SH-SY5Y (cell line): ENCODE measurements around the gene FMNL2.

Experiments
- GATA2 ChIP-seq: IDR thresholded peaks from 2 replicates; pipeline ENCODE4 v1.6.1; 2011; ENCODE audit warnings: mild to moderate bottlenecking, low read depth, low read length
- GATA3 ChIP-seq: IDR thresholded peaks from 2 replicates; pipeline ENCODE4 v1.6.1; 2011; ENCODE audit warnings: low read depth, mild to moderate bottlenecking, low read length, moderate library complexity

DNA sequence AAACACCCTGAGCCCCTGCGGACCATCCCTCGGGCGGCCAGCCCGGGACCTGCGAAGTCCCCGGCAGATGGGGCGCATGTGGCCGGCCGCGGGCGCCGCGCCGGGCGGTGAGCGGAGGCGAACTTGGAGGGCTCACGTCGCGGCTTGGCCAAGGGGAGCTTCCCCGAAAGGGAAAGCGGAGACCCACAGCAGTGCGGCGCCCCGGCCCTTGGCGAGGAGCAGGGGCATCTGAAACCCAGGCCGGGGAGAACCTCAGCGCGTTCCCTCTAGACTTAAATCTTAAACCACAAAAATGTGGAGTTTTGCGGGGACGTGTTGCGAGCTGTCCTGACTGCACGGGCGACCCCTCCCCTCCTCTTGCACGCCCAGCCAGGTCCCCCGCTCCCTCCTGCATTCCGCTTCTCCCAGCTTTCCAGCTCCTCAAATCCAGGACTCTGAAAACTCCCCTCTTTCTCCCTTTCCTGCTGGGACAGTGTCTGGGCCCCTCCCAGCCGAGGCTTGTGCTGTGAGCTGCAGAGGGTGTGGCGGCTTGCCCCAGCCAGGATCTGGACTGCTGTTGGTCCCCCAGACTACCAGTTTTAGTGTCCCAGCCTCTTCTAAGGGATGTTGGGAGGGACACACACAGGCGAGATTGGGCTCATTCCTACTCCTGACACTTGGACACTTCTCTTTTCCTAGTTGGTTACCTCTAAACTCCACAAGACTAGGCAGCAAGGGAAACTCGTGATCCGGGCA, 1.3 kb downstream of the FMNL2 start:
- TF ChIP-seq GATA2 (no peak), GATA3 (no peak)
